ENCODE results near the gene LRRTM4. TPM values are rescaled to one million over a fixed set of nuclear protein-coding genes. Genes with fewer than 3 reads are reported as not detected.
A peak's percentile ranks its signal among the peaks of the same experiment; 100 is the strongest.

Gene LRRTM4
- total and polyA plus RNA-seq, 2 of the 13 experiments (the other 11 are each of a cell fraction or from before 2014, with no cell fraction given): 1.2 TPM

DNA sequence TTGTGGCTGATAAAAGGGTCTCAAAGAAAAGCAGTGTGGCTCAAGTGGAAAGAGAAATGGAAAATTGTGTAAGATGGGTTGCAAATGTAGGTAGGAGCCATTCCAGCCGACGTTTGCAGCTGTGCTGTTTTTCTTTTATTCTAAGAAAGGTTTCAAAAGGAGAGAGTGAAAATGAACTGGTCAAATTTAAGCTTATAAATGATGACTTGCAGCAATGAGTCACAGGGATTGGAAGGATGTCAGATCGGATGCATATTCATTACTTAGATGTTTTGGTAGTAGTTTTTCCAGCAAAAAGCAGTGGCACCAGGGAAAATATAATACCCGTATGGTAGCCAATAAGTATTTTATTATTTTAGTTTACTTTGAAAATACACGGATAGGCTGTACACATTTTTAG, 79.1 kb downstream of the LRRTM4 start:
- ChIA-PET POLR2A (no interaction called here), CTCF (ENCODE audit: low intra/inter-chr PET ratio, low total read pairs) (no interaction called here)
- no peak for FAIRE-seq

DNA sequence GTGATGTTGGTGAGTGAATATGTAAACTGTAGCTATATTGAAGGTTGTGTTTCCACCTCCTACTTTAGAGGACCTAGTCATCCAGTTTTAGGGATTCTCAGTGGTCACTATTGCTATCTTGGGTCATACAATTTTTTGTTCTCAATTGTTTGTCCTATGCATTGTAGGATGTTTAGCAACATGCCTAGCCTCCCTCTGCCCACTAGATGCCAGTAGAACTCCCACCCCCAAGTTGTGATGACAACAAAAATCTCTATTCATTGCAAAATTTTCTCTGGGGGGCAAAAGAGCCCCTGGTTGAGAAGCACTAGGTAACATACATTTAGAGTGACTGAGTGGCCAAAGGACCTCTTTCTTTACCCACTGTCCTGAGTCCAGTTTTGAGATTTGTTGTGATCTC, 87.3 kb downstream of the LRRTM4 start:
- BruUV-seq (replicated peaks): no TSS peak
- in situ Hi-C loops (cut with HindIII; ENCODE audit: extremely low pct_ligation_motif_present, low pct_unique_long_range_greater_than_20kb): no loop called here
- Histone ChIP-seq H4K20me1 (ENCODE audit: insufficient read depth, low read length) (no peaks in the 10 kb centered on the region), H3K4me3 (replicated peaks in 1 of 3; ENCODE audit: insufficient read depth in 1 of 3, low read depth in 2 of 3, low read length in 3 of 3) (no peak overlapping the region), H3K9me3 (ENCODE audit: low read length) (no peaks in the 10 kb centered on the region), H3K27ac (ENCODE audit: extremely low read length, insufficient read depth, low read length) (no peak overlapping the region), H2AFZ (ENCODE audit: low read length) (no peak overlapping the region), H3K36me3 (replicated peaks in 1 of 2; ENCODE audit: control insufficient read depth in 1 of 2, insufficient read depth in 2 of 2, low read length in 2 of 2) (no peaks in the 10 kb centered on the region), H3K9ac (ENCODE audit: insufficient read depth, low read depth, low read length) (no peak overlapping the region), H3K79me2 (ENCODE audit: insufficient read depth, low read length) (no peaks in the 10 kb centered on the region), H3K27me3 (ENCODE audit: control insufficient read depth in 1 of 2, insufficient read depth in 2 of 2, low read length in 2 of 2) (no peaks in the 10 kb centered on the region), H3K4me2 (ENCODE audit: low read depth, low read length) (no peak overlapping the region), H3K4me1 (ENCODE audit: insufficient read depth, low read length) (no peaks in the 10 kb centered on the region)
- TF ChIP-seq, protein P1, sequence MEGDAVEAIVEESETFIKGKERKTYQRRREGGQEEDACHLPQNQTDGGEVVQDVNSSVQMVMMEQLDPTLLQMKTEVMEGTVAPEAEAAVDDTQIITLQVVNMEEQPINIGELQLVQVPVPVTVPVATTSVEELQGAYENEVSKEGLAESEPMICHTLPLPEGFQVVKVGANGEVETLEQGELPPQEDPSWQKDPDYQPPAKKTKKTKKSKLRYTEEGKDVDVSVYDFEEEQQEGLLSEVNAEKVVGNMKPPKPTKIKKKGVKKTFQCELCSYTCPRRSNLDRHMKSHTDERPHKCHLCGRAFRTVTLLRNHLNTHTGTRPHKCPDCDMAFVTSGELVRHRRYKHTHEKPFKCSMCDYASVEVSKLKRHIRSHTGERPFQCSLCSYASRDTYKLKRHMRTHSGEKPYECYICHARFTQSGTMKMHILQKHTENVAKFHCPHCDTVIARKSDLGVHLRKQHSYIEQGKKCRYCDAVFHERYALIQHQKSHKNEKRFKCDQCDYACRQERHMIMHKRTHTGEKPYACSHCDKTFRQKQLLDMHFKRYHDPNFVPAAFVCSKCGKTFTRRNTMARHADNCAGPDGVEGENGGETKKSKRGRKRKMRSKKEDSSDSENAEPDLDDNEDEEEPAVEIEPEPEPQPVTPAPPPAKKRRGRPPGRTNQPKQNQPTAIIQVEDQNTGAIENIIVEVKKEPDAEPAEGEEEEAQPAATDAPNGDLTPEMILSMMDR (CRISPR knock-in tag; IDR thresholded peaks at IDR 0.05): peak; percentile 42
- TF ChIP-seq NAIF1 (CRISPR knock-in tag; IDR thresholded peaks at IDR 0.05; ENCODE audit: borderline replicate concordance) (no peak), STAG1 (CRISPR knock-in tag; IDR thresholded peaks at IDR 0.05) (peak; percentile 49; the same call in 1 of the 2 replicates)
- CTCF ChIA-PET (ENCODE audit: low intra/inter-chr PET ratio, low total read pairs): no interaction called here
- DNase-seq (ENCODE audit: low spot score): no peak
- ATAC-seq: peak; percentile 57; the same call in 2 of the 3 replicates
- intact Hi-C loops (cut with micrococcal nuclease; ENCODE audit: unreplicated experiment): no loop called here
- POLR2A ChIA-PET: no interaction called here
- no peak for FAIRE-seq

More for the DNA sequence above, 79.1 kb downstream of the LRRTM4 start:
- no peaks in the 10 kb centered on the region for H3K36me3 ChIP-seq (replicated peaks in 1 of 2; ENCODE audit: control insufficient read depth in 1 of 2, insufficient read depth in 2 of 2, low read length in 2 of 2)
- no peak overlapping the region for H3K27ac ChIP-seq (ENCODE audit: extremely low read length, insufficient read depth, low read length)
- WGBS (ENCODE audit: low lambda C conversion rate): 1% methylated on average over 5 of the region's 5 CpGs
- no peaks in the 10 kb centered on the region for H3K79me2 ChIP-seq (ENCODE audit: insufficient read depth, low read length)
- no TSS peak for BruUV-seq (replicated peaks)
- no peaks in the 10 kb centered on the region for H4K20me1 ChIP-seq (ENCODE audit: insufficient read depth, low read length)
- H3K9me3 ChIP-seq (ENCODE audit: low read length): no peaks in the 10 kb centered on the region
- no peaks in the 10 kb centered on the region for H3K4me1 ChIP-seq (ENCODE audit: insufficient read depth, low read length)
- DNase-seq (ENCODE audit: low spot score) (no peak), ATAC-seq (no peak)
- intact Hi-C loops (cut with micrococcal nuclease; ENCODE audit: unreplicated experiment): no loop called here
- in situ Hi-C loops (cut with HindIII; ENCODE audit: extremely low pct_ligation_motif_present, low pct_unique_long_range_greater_than_20kb): no loop called here
- no peak overlapping the region for H3K4me3 ChIP-seq (replicated peaks in 1 of 3; ENCODE audit: insufficient read depth in 1 of 3, low read depth in 2 of 3, low read length in 3 of 3)
- H2AFZ ChIP-seq (ENCODE audit: low read length): no peak overlapping the region
- H3K27me3 ChIP-seq (ENCODE audit: control insufficient read depth in 1 of 2, insufficient read depth in 2 of 2, low read length in 2 of 2): no peaks in the 10 kb centered on the region
- H3K4me2 ChIP-seq (ENCODE audit: low read depth, low read length): no peak overlapping the region
- H3K9ac ChIP-seq (ENCODE audit: insufficient read depth, low read depth, low read length): no peak overlapping the region
- TF ChIP-seq MIER3 (CRISPR knock-in tag; IDR thresholded peaks at IDR 0.05; ENCODE audit: borderline replicate concordance): no peak
- TF ChIP-seq SALL1 (CRISPR knock-in tag; IDR thresholded peaks at IDR 0.05): no peak
- TF ChIP-seq ZNF205 (CRISPR knock-in tag; IDR thresholded peaks at IDR 0.05): no peak
- no peak for TF ChIP-seq ZZZ3 (CRISPR knock-in tag; IDR thresholded peaks at IDR 0.05; ENCODE audit: borderline replicate concordance)
- TF ChIP-seq ARHGAP35 (CRISPR knock-in tag; IDR thresholded peaks at IDR 0.05; ENCODE audit: borderline replicate concordance): no peak
- no peak for TF ChIP-seq FOXK2 (IDR thresholded peaks at IDR 0.05)
- no peak for TF ChIP-seq SMAD1 (CRISPR knock-in tag; IDR thresholded peaks at IDR 0.05; ENCODE audit: borderline replicate concordance, low read depth)
- TF ChIP-seq ZNF263 (CRISPR knock-in tag; IDR thresholded peaks at IDR 0.05): no peak
- no peak for TF ChIP-seq SKI (IDR thresholded peaks at IDR 0.05; ENCODE audit: partially characterized antibody)
- no peak for TF ChIP-seq HOXA3 (CRISPR knock-in tag; IDR thresholded peaks at IDR 0.05)
